OCI-LY3 (cell line): ENCODE data around the gene ZSCAN21.

ENCODE experiments used
- EZH2phosphoT487 ChIP-seq: fragments of 200-600 bp; shearing (Covaris generic); IDR thresholded peaks from 2 replicates; pipeline ENCODE4 v1.6.1; 2018; ENCODE audit warnings: antibody characterized with exemption, mixed run types, low read depth
- TF ChIP-seq, protein P1 (sequence below): fragments of 200-600, 300-600 bp; sonication (generic); IDR thresholded peaks from 2 replicates; pipeline ENCODE4 v1.5.1; 2014; ENCODE audit warnings: antibody characterized with exemption, low read length, low read depth

DNA sequence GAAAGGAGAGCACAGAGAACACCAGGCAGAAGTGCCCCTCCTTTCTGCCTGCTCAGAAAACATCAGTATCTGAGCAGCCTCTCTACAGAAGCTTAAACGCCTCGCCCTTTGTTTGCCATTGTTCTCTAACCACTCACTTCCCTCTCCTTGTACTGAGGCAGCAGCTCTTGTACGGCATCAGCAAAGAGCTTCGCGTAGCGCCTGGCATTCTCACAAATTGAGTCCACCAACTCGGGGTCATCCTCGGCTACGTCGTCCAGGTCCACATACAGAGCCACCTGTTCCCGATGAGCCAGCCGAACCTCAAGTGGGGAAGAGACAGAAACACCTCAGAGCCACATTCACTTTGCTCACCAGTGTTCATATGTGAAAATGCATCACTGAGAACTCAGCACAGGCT lies 49.9 kb downstream of the ZSCAN21 start:
- TF ChIP-seq, protein P1, sequence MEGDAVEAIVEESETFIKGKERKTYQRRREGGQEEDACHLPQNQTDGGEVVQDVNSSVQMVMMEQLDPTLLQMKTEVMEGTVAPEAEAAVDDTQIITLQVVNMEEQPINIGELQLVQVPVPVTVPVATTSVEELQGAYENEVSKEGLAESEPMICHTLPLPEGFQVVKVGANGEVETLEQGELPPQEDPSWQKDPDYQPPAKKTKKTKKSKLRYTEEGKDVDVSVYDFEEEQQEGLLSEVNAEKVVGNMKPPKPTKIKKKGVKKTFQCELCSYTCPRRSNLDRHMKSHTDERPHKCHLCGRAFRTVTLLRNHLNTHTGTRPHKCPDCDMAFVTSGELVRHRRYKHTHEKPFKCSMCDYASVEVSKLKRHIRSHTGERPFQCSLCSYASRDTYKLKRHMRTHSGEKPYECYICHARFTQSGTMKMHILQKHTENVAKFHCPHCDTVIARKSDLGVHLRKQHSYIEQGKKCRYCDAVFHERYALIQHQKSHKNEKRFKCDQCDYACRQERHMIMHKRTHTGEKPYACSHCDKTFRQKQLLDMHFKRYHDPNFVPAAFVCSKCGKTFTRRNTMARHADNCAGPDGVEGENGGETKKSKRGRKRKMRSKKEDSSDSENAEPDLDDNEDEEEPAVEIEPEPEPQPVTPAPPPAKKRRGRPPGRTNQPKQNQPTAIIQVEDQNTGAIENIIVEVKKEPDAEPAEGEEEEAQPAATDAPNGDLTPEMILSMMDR: no peak
- TF ChIP-seq EZH2phosphoT487: no peak
